HG03064 (cell line): ENCODE measurements around the gene ACSF2.
"Not testable (repeated sequence)": the region's sequence is repeated elsewhere in the genome, so short reads cannot be mapped to it uniquely, and the experiment has no call there.

Experiments
- ATAC-seq: cut with Tn5 transposase; IDR thresholded peaks from one replicate; pipeline ENCODE4 v1.9.1; 2021; ENCODE audit warnings: low read depth; ENCODE audit not compliant: unreplicated experiment

Gene ACSF2

DNA sequence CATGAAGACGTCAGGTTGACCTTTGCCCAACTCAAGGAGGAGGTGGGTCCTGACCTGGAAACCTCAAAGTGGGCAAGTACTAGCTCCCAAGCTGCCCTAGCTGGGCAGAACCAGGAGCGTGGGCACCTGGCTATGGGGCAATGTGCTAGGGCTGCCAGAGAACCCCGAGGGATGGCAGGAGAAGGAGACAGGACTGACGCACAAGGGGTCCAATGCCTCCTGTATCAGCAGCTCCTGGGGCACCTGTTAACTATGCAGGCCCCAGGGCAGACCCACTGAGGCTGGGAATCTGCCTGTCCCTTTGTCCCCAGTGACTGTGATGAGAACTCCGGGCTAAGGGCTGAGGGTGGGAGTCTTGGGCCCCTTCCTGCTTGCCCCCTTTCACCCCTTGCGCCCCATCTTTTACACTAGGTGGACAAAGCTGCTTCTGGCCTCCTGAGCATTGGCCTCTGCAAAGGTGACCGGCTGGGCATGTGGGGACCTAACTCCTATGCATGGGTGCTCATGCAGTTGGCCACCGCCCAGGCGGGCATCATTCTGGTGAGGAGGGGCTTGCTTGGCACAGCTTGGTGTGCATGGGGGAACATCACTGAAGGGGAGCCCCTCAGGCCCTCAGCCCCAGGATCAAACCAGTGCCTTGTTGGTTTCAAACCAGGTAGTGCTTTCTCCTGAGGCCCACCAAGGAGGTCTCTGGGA lies 35.0 kb downstream of the ACSF2 start:
- ATAC-seq = no peak

DNA sequence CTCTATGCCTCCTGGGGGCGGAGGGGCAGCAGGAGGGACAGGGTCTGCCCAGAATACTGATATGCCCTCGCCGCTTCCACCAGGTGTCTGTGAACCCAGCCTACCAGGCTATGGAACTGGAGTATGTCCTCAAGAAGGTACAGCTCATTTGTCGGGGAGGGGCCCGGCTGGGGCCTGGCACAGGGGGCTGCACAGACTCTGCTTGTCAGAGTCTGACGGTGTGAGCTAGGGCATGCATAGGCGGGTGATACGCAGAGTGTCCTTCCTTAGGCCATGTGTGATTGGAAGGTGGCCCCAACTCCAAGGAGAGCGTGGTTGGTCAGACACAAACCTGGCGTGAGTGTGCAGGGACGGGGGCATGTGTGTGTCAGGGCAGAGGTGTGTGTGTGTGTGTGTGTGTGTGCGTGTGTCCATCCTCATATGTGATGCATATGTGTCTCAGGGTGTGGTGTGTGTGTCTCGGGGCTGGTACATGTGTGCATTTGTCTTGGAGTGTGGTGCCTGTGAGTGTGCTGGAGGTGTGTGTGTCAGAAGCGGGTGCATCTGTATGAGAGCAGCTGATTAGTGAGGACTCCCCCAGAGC lies 35.6 kb downstream of the ACSF2 start:
- ATAC-seq = no peak

DNA sequence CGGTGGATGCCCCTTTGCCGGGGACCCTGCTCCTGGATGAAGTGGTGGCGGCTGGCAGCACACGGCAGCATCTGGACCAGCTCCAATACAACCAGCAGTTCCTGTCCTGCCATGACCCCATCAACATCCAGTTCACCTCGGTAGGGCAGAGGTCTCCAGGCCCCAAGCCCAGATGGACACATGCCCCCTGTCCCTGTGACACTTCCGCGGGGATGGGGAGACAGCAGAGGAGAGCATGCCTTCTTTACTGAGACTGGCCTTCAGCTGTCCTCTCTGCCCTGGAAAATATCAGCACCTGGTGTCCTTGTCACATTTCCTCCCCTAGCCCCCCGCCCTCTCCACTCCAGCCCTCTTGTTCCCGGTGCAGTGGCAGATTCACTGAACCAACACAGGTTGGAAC lies 36.4 kb downstream of the ACSF2 start:
- ATAC-seq = no peak

DNA sequence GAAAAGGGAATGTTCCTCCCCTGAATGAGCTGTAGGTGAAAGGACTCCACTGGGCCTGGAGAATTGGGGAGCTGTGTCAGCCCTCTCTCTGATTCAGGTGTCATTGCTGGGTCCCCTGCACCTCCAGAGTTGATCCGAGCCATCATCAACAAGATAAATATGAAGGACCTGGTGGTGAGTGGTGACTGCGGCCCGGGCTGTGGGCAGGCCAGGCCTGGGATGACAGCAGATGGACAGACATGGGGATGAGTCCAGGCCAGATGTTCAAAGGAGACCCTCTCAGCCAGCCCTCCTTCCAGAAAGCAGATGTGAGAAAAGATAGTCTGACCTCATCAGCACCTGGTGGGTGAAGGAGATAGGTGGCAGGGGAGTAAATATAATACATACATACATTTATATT lies 38.1 kb downstream of the ACSF2 start:
- ATAC-seq = no peak

DNA sequence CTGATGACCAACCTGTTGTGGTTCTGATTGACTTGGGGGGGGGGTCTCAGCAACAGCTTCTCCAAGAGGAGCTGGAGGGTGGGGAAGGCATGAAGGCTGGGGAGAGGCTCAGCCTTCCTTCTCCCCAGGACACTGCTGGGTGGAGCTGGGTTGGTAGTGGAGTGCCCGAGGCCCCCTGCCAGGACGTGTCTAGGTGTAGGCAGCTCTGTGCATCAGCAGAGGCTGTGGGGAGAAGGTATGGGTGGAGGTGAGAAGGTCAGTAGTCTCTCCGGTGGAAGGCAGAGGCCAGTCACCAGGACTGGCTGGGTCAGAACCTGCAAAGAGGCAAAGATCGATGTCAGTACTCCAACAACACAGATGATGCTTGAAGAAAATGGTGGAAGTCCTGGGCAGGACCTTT lies 38.7 kb downstream of the ACSF2 start:
- ATAC-seq = no peak

DNA sequence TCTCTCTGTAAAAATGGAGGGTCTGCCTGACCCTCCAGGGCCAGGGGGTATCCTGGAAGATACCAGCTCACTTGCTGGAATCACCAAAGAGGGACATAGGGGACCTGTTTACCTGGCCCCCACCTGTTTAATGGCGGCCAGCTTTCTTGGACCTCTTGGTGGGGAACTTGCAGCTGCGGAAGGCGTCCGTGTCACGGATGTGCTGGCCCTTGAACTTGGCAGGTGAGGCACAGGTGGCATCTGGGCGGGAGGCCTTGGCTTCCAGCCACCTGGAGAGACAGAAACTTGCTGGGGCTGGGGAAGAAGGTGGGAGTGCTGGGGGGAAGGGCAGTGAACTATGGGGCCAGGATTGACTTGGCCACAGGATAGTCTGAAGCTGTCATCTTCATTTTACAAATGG lies 39.2 kb downstream of the ACSF2 start:
- ATAC-seq = no peak

DNA sequence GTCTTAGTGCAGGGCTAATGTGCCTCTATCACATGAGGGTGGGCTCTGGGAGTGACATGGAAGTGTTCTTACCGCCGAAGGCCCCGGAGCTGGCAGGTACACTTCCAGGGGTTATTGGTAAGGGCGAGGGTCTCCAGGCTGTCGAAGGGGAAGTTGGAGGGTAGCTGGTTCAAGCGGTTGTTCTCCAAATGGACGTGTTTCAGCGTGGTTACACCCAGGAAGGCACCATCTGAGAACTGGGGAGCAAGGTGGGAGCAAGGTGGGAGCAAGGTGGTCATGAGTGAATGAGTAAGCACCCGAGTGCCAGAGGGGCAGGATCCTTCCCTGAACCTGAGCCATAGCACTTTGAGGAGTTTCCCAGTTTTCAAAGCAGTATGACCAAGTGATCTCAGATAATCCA lies 39.6 kb downstream of the ACSF2 start:
- ATAC-seq = no peak

DNA sequence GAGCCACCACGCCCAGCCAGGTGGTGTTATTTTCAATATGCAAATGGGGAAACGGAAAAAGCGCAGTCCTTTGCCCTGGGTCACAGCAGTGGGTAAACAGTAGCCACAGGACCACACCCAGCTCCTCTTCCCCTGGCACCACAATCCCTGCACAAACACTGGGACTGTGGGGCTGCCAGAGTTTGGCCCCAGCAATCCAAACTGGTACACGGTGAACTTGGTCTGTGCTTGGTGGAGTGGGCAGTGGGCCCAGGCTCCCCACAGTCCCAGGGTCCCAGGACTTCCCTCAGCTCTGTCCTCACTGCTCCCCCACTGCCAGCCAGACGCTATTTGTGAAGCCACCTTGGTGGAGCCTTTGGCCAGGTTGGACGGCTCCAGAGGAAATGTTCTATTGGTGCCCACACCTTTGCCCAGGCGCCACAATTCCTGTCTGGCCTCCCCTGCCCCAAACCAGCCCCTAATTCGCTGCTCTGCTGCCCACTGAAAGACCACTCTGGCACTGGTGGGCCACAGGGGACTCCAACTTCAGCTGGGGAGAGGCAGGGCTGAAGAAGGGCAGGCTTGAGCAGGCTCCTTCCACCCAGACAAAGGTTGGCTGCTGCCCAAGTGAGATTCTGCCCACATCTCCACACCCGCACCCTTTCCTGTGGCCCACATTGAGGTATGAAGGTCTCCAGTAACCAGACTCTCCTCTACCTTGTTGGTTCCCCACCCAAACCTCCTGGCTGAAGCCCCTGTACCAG lies 40.5 kb downstream of the ACSF2 start:
- no peak for ATAC-seq

DNA sequence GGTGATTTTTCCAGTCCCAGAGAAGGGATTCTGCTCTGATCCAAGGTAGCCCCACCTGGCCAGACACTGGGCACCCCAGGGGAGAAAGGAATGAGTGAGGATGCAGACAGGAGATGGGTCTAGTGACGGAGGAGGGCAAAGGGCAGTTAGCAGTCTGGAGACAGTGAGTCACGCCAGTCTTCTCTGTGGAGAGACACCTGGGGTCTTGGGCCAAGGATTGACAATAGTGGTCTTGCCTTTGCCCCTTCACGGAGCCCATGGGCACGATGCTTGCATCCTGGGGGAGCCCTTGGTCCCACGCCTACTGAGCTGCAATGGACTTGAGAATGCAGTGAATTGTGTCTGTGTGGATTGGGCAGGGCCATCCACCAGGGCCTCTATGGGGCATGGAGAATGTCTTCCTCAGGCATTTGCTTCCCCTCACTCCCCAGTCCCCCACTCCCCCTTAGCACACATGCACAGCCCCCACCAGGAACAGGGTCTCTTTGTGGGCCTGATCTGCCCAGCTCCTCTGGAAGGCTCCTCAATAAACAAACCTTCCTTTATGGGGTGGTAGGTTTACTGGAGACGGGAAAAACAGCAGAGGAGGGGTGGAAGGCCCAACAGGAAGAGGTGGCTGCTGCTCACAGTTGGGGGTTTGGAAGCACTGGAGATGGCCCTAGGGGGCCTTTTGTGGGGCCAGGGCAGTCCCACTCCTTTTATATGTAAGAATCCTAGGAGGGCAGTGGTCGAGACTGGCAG lies 41.3 kb downstream of the ACSF2 start:
- ATAC-seq = no peak

DNA sequence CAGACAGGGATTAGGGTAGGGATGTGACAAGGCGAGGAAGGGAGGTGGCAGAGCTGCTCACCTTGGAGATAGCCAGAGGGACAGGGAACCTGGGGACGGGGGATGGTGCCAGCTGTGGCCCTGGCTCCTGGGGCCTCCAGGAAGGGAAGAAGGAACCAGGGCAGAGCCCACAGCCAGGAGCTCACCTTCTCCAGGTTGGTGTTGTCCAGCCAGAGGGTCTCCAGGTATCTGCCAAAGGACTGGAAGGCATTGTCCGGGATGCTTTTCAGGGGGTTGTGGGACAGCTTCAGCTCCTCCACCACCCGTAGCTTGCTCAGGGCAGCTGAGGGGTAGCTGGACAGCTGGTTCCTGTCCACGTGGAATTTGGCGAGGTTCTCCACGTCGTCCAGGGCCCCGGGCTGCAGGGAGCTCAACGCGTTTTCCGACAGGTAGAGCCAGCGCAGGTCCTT lies 41.9 kb downstream of the ACSF2 start:
- ATAC-seq = no peak

DNA sequence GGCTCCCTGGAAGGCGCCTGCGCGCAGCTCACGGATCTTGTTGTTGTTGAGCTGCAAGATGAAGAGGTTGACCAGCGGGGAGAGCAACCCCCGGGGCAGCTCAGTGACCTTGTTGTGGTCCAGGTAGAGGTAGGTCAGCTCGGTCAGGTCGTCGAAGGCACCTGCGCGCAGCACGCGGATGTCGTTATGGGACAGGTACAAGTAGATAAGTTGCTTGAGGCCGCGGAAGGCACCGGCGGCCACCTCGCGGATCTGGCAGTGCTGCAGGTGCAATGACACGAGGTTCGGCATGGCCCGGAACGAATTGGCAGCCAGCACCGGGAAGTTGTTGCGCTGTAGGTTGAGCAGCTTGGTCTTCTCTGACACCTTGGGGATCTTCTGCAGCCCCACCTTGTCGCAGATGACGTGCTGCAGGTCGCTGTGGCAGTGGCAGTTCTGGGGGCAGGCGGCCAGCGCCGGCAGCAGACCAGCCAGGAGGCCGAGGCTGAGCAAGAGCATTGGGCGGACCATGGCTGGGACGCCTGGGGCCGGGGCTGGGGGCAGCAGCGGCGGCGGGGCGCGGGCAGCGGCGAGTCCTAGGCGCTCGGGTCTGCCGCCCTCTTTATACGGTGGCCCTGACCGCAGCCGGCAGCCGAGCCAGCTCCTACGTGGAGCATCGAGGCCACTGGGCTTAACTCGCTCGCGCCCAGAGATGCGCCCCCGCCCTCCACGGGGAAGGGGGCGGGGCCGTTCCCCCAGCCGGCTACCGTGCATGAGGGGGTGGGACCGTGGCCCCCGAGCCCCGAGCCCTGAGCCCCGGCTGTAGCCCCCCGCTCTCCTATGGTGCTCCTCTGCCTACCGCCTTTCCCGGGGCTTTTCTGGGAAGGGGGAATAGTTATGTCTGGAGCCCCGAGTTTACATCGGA lies 42.5 kb downstream of the ACSF2 start, which contains the start of gene CHAD:
TSS of gene CHAD (minus strand) at position 577 of the 904 bp plus-strand sequence. CDS start at position 510, 67 bp downstream.
- ATAC-seq = no peak

DNA sequence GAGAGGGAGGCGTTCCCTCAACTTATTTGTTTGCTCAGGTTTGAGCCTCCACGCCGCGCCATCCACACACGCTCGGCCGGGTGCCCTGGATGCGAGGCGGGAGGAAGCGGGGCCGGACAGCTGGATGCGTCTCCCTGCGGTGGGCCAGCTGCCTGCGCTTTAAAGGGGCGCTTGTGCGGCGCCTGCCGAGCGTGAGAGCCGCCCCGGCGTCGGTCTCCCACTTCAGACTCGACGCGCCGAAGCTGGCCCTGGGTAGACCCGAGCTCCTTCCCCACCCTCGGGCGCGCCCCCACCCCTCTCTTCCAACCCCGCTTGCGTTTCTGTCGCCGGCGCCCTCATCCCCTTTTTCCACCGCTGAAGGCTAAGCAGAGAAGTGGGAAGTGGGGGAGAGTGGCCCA lies 43.2 kb downstream of the ACSF2 start:
- no peak for ATAC-seq

DNA sequence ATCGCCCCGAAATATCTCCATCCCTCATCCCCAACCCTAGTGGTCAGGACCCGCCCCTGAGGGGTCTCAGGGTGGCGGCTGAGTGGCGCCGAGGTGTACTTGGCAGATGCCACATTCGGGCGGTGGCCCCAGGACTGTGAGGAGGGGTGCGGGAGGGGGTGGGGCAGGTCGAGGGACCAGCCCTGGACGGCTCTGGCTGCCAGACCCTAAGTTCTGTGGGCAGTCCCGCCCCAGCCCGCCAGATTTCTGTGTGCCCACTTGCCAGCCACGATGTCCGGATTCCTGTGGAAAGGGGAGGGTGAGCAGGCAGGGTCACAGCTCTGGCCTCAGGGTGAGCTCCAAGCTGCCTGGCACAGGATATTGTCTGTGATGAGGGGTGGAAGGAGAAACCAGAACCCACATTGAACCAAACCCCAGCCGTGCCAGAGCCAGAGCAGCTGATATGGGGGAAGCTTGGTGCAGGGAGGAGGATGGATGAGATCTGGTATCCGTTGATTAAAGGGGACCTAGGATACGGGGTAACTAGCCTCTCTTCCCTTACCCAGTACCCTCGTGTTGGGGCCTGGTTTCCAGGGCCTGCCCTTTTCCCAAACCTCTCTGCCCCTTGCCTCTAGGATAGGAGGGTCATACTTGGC lies 43.8 kb downstream of the ACSF2 start:
- no peak for ATAC-seq

DNA sequence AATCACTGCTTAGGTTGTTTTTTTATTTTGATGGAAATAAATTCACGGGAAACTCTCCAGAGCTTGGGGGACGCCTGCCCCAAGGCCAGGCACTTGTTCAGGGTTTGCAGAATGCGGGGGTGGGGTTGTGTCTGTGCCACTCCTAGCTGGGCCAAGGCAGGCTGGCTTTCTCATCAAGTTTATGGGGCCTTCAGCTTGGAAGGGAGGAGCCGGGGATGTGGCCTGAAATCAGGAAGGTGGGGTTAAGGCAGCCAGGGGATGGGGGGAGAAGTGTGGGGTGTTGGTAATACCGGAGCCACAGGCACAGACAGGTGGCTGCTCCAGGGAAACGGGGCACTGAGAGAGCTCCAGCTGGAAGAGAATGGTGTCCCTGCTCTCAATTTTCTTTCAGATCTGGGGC lies 44.4 kb downstream of the ACSF2 start:
- no peak for ATAC-seq

DNA sequence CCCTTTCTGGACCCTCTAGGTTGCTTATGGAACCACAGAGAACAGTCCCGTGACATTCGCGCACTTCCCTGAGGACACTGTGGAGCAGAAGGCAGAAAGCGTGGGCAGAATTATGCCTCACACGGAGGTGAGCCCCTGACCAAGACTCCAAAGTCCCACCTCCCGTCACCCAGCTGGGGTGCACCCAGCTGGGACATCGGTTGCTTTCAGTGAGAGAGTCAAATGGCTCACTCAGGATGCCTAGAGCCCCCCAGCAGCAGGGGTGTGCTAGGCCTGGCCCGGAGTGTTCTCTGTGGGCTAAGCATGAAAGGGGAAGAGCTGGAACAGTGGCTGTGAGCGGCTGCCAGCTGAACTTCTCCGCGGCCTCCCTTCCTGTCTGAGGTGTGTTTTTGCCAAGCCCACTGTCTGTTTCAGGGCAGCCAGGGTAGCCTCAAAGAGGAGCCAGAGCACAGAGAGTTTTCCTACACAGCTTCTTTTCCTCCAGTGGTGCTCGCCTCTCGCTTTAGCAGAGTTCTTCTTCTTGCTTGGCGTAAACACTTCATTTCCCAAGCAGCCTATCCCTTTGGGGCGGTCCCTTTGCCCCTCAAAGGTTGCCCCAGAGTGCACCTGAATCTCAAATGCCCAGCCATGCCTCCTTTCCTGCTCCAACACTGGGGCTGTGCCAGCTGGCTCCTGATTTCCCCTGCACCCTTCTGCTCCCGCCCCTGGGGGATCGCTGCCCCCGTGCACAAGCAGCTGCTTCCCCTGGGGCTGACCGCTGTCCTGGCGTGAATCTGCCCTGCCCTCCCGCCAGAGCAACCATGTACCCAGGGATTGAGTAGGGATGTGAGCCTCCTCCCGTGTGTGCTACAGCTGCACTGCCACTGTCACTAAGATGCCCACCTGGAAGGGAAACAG lies 45.2 kb downstream of the ACSF2 start:
- no peak for ATAC-seq

DNA sequence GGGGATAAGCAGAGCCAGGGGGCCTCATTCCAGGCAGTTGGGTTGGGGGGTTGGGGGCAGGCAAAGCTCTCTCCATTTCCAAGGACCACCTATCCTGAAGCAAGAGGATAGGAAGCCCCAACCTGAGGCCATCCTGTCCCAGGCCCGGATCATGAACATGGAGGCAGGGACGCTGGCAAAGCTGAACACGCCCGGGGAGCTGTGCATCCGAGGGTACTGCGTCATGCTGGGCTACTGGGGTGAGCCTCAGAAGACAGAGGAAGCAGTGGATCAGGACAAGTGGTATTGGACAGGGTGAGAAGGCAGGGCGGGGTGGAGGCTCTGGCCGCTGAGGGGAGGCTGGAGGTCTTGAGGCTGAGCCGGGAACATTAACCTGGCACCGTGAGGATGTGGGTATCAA lies 46.3 kb downstream of the ACSF2 start:
- ATAC-seq = no peak

DNA sequence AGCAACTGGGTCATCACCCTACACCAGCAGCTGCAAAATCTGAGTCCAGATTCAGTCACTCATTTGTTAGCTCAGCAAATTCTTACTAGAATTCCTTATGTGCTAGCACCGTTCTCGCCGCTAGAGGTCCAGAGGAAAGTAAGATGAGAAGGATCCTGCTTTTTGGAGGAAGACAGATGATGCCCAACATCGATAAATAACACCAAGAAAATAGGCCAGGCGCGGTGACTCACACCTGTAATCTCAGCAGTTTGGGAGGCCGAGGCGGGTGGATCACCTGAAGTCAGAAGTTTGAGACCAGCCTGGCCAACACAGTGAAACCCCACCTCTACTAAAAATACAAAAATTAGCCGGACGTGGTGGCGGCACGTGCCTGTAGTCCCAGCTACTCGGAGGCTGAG lies 46.7 kb downstream of the ACSF2 start:
- ATAC-seq = not testable (repeated sequence)

DNA sequence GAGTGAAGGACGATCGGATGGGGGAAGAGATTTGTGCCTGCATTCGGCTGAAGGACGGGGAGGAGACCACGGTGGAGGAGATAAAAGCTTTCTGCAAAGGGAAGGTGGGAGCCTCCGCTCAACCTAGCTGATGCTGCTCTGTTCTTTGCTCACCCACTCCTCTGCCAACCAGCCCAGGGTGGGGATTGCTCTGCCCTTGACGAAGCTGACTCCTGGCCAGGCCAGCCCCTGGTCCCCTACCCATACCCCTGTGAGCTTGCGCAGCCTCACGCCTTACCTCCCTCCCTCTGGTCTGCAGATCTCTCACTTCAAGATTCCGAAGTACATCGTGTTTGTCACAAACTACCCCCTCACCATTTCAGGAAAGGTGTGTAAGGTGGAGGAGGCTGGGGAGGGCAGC lies 47.9 kb downstream of the ACSF2 start:
- no peak for ATAC-seq

DNA sequence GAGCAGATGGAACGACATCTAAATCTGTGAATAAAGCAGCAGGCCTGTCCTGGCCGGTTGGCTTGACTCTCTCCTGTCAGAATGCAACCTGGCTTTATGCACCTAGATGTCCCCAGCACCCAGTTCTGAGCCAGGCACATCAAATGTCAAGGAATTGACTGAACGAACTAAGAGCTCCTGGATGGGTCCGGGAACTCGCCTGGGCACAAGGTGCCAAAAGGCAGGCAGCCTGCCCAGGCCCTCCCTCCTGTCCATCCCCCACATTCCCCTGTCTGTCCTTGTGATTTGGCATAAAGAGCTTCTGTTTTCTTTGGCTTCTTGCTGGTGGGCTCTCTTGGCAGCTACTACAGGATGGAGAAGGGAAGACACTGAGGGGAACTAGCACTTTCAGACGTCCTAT lies 48.5 kb downstream of the ACSF2 start:
- ATAC-seq = no peak
